HepG2 (cell line): ENCODE results near the gene SSNA1. TPM values are rescaled to one million over a fixed set of nuclear protein-coding genes. Genes with fewer than 3 reads are reported as not detected.

Source experiments
- ARID5B ChIP-seq: IDR thresholded peaks from 2 replicates; pipeline ENCODE4 v1.4.0; 2020; ENCODE audit warnings: mild to moderate bottlenecking, missing genetic modification reagents
- CERS6 ChIP-seq: sonication (generic); formaldehyde crosslinking; IDR thresholded peaks from 2 replicates; pipeline ENCODE4 v1.5.0; 2020; ENCODE audit warnings: missing genetic modification reagents
- CREBL2 ChIP-seq: sonication (generic); formaldehyde crosslinking; IDR thresholded peaks from 2 replicates; pipeline ENCODE4 v1.8.1; 2023; ENCODE audit warnings: missing genetic modification reagents, mild to moderate bottlenecking, borderline replicate concordance
- E2F5 ChIP-seq: sonication (generic); formaldehyde crosslinking; conservative IDR thresholded peaks from 2 replicates; pipeline ENCODE4 v1.4.0; 2020; ENCODE audit warnings: missing genetic modification reagents
- ETV6 ChIP-seq: sonication (generic); formaldehyde crosslinking; conservative IDR thresholded peaks from 2 replicates; pipeline ENCODE4 v1.4.0; 2020; ENCODE audit warnings: missing genetic modification reagents
- EZH2 ChIP-seq: conservative IDR thresholded peaks from 2 replicates; pipeline ENCODE4 v1.6.1; 2012; ENCODE audit warnings: mild to moderate bottlenecking, low read depth, low read length, moderate library complexity
- FOSL1 ChIP-seq: sonication (generic); formaldehyde crosslinking; IDR thresholded peaks from 2 replicates; pipeline ENCODE4 v1.9.0; 2021; ENCODE audit warnings: missing genetic modification reagents, borderline replicate concordance
- GATAD1 ChIP-seq: IDR thresholded peaks from 2 replicates; pipeline ENCODE4 v1.6.1; 2016; ENCODE audit warnings: missing genetic modification reagents, missing compliant biosample characterization
- GFI1 ChIP-seq: sonication (generic); formaldehyde crosslinking; IDR thresholded peaks from 2 replicates; pipeline ENCODE4 v1.5.0; 2020; ENCODE audit warnings: missing genetic modification reagents, mild to moderate bottlenecking, borderline replicate concordance
- HNF1B ChIP-seq: sonication (generic); formaldehyde crosslinking; IDR thresholded peaks from 2 replicates; pipeline ENCODE4 v1.5.1; 2020; ENCODE audit warnings: mild to moderate bottlenecking, moderate library complexity, missing genetic modification reagents
- HNRNPK ChIP-seq: fragments of 200-400 bp; formaldehyde crosslinking; IDR thresholded peaks from 2 replicates; pipeline ENCODE4 v1.6.1; 2018; ENCODE audit warnings: low read length, low read depth, moderate library complexity, mild to moderate bottlenecking; ENCODE audit not compliant: poor library complexity, severe bottlenecking
- IKZF1 ChIP-seq: fragments of 450-650 bp; IDR thresholded peaks from 2 replicates; pipeline ENCODE4 v1.7.1; 2016
- IRX3 ChIP-seq: sonication (generic); formaldehyde crosslinking; IDR thresholded peaks from 2 replicates; pipeline ENCODE4 v1.8.1; 2023; ENCODE audit warnings: mild to moderate bottlenecking, low read depth, missing genetic modification reagents, borderline replicate concordance
- MED1 ChIP-seq: sonication (generic); formaldehyde crosslinking; IDR thresholded peaks from 2 replicates; pipeline ENCODE4 v1.4.0; 2020; ENCODE audit warnings: missing genetic modification reagents
- NR3C1 ChIP-seq: sonication (generic); formaldehyde crosslinking; IDR thresholded peaks from 2 replicates; pipeline ENCODE4 v1.4.0; 2020; ENCODE audit warnings: missing genetic modification reagents
- REL ChIP-seq: sonication (generic); formaldehyde crosslinking; conservative IDR thresholded peaks from 2 replicates; pipeline ENCODE4 v1.8.0; 2022; ENCODE audit warnings: mild to moderate bottlenecking, missing genetic modification reagents, moderate library complexity
- ZBTB21 ChIP-seq: sonication (generic); formaldehyde crosslinking; IDR thresholded peaks from 2 replicates; pipeline ENCODE4 v1.4.0; 2020; ENCODE audit warnings: missing genetic modification reagents
- ZBTB46 ChIP-seq: sonication (generic); formaldehyde crosslinking; IDR thresholded peaks from 2 replicates; pipeline ENCODE4 v1.4.0; 2020; ENCODE audit warnings: mild to moderate bottlenecking, missing genetic modification reagents, borderline replicate concordance
- ZKSCAN8 ChIP-seq: IDR thresholded peaks from 2 replicates; pipeline ENCODE4 v1.6.1; 2016; ENCODE audit warnings: borderline replicate concordance, missing genetic modification reagents, missing compliant biosample characterization
- ZNF12 ChIP-seq: sonication (generic); formaldehyde crosslinking; IDR thresholded peaks from 2 replicates; pipeline ENCODE4 v1.5.0; 2020; ENCODE audit warnings: missing genetic modification reagents
- ZNF484 ChIP-seq: sonication (generic); formaldehyde crosslinking; IDR thresholded peaks from 2 replicates; pipeline ENCODE4 v1.5.1; 2020; ENCODE audit warnings: mild to moderate bottlenecking, low read depth, missing genetic modification reagents, borderline replicate concordance
- polyA plus RNA-seq, 8 experiments: library from polyadenylated mRNA; depleted of rRNA in 3 of 8; stranded (reverse) in 7 of 8; unstranded in 1 of 8; fragments of >200 nt; fragmentation: Illumina TruSeq in 4 of 8; extraction: Trizol in 4 of 8; gene quantifications; 2 replicates each; pipeline versions ENCODE4 v1.2.1 to v1.2.3, GENCODE V29; 2011 to 2016; ENCODE audit warnings: low read depth in 4 of 8, missing spikeins in 1 of 8, mixed read lengths in 1 of 8; ENCODE audit not compliant: insufficient read depth in 1 of 8
- total RNA-seq, 5 experiments: library from RNA; depleted of rRNA; stranded (reverse); fragments of >200 nt; fragmentation: Illumina TruSeq; extraction: Trizol; gene quantifications; 2 replicates each; pipeline ENCODE4 v1.2.3, GENCODE V29; 2016; ENCODE audit warnings: low read depth in 1 of 5

SSNA1 gene
- total and polyA plus RNA-seq, 2 of the 13 experiments (the other 11 are each of a cell fraction or from before 2014, with no cell fraction given) = 35.9 to 49.4 TPM

- TF ChIP-seq ZKSCAN8 (CRISPR knock-in tag) (no peak), GATAD1 (CRISPR knock-in tag) (no peak), HNF1B (CRISPR knock-in tag) (no peak), ZNF484 (CRISPR knock-in tag) (no peak), REL (CRISPR knock-in tag) (no peak), CREBL2 (CRISPR knock-in tag) (no peak), IRX3 (no peak), ZNF12 (CRISPR knock-in tag) (no peak), FOSL1 (CRISPR knock-in tag) (no peak), ARID5B (no peak), ZBTB21 (CRISPR knock-in tag) (no peak), CERS6 (CRISPR knock-in tag) (no peak), EZH2 (no peak), ETV6 (CRISPR knock-in tag) (no peak), E2F5 (CRISPR knock-in tag) (no peak), IKZF1 (no peak), HNRNPK (peak; percentile 30), NR3C1 (CRISPR knock-in tag) (no peak), ZBTB46 (CRISPR knock-in tag) (no peak), GFI1 (CRISPR knock-in tag) (no peak), MED1 (CRISPR knock-in tag) (no peak)
These were observed 45.7 kb downstream of the SSNA1 start (continued) for GRCh38 chr9:137234055-137234697.
